Vagina (tissue), 2 donors: Measurements from ENCODE around the gene CPA4.
A peak's percentile ranks its signal among the peaks of the same experiment; 100 is the strongest.

Source experiments
- CTCF ChIP-seq, 3 experiments: fragments of 450-650 bp in 2 of 3; fragments of 200-600 bp in 1 of 3; sonication (generic) in 1 of 3; IDR thresholded peaks; one replicate each; pipeline ENCODE4 v1.5.1; 2017 to 2019; ENCODE audit warnings: antibody characterized with exemption in 3 of 3, mild to moderate bottlenecking in 2 of 3, moderate library complexity in 2 of 3
- POLR2A ChIP-seq, 2 donors: fragments of 450-650 bp; IDR thresholded peaks; one replicate each; pipeline ENCODE4 v1.6.1; 2017; ENCODE audit warnings: antibody characterized with exemption in 2 of 2, mild to moderate bottlenecking in 2 of 2, moderate library complexity in 2 of 2
- POLR2AphosphoS5 ChIP-seq, 2 donors: sonication (generic); formaldehyde crosslinking; IDR thresholded peaks; one replicate each; pipeline ENCODE4 v1.9.0; 2017; ENCODE audit warnings: antibody characterized with exemption in 2 of 2, mild to moderate bottlenecking in 2 of 2, low read depth in 1 of 2; ENCODE audit not compliant: insufficient read depth in 1 of 2

DNA sequence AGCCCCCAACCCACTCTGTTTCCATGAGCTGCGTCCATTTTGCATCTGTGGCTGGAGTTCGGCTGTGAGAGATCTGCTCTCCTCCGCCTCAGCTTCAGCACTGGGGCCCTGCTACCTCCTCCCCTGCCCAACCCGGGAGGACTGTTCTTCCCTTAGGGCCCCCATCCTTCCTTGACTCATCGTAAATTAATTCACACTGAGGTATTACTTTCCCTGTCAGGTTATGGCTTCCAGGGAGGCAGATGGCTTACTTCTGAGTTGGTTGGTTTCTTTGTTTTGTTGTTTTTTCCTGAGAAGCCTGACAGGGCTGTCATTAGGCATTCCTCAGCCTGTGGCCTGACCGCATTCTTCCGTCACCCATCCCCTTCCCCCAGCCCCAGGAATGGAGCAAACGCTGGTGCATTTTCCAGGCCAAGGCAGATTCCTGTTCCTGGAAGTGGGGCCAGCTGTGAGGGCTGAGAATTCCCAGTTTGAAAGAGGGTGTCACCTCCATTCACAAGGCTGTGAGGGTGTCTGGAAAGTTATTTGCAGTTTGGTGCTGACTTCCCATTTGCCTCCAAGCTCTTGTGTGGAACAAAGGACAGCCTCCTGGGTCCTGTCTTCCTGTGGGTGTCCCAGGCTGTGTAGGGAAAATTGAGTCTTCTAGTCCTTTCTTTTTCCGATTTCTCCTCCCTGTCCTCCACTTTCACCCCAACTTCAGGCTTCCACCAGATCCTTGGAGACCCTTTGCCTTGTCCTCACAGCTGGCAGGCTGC lies 63.3 kb downstream of the CPA4 start:
- TF ChIP-seq CTCF (IDR thresholded peaks at IDR 0.05) (no peak), POLR2AphosphoS5 (IDR thresholded peaks at IDR 0.05; ENCODE audit: insufficient read depth in 1 of 2, low read depth in 1 of 2) (peak; percentile 34 to 39), POLR2A (IDR thresholded peaks at IDR 0.05) (no peak)
